CD14-positive monocyte (primary cell): ENCODE measurements around the gene TMEM272. TPM values are rescaled to one million over a fixed set of nuclear protein-coding genes. Genes with fewer than 3 reads are reported as not detected.

Source experiments
- DNase-seq, 3 donors: peaks; one replicate each; pipeline ENCODE4 v3.0.0-alpha.2; 2011 to 2022
- H2AFZ ChIP-seq: 2 replicates; pipeline ENCODE4 v1.6.0; 2012; ENCODE audit warnings: mild to moderate bottlenecking, low read depth, low read length, inconsistent platforms; ENCODE audit not compliant: insufficient read depth, poor library complexity, severe bottlenecking
- H3K27ac ChIP-seq, 2 donors: 1 replicate in 1 of 2; 2 replicates in 1 of 2; pipeline ENCODE4 v1.5.1; 2012 to 2013; ENCODE audit warnings: low read length in 2 of 2, control low read depth in 1 of 2, inconsistent platforms in 1 of 2, low read depth in 1 of 2, mild to moderate bottlenecking in 1 of 2
- H3K27me3 ChIP-seq, 2 donors: one replicate each; pipeline versions ENCODE4 v1.6.0 to v1.6.1; 2011 to 2013; ENCODE audit warnings: low read length in 2 of 2; ENCODE audit not compliant: control insufficient read depth in 2 of 2, insufficient read depth in 2 of 2
- H3K36me3 ChIP-seq, 2 donors: replicated peaks in 1 of 2; 1 replicate in 1 of 2; 2 replicates in 1 of 2; pipeline versions ENCODE4 v1.5.1 to v1.6.1; 2012 to 2013; ENCODE audit warnings: low read length in 2 of 2, control low read depth in 1 of 2, inconsistent platforms in 1 of 2, mild to moderate bottlenecking in 1 of 2; ENCODE audit not compliant: insufficient read depth in 2 of 2, control insufficient read depth in 1 of 2
- H3K4me1 ChIP-seq, 2 donors: 1 replicate in 1 of 2; 2 replicates in 1 of 2; pipeline versions ENCODE4 v1.5.1 to v1.6.1; 2012 to 2013; ENCODE audit warnings: low read length in 2 of 2, control low read depth in 1 of 2, inconsistent platforms in 1 of 2, mild to moderate bottlenecking in 1 of 2, moderate library complexity in 1 of 2; ENCODE audit not compliant: insufficient read depth in 2 of 2, control insufficient read depth in 1 of 2
- H3K4me2 ChIP-seq: replicated peaks from 2 replicates; pipeline ENCODE3; 2012; ENCODE audit warnings: low read length, moderate library complexity, mild to moderate bottlenecking; ENCODE audit not compliant: poor library complexity, severe bottlenecking; ENCODE audit errors: extremely low read depth
- H3K4me3 ChIP-seq, 3 experiments: fragments of 200-600 bp in 1 of 3; sonication (generic) in 1 of 3; replicated peaks in 1 of 3; 1 replicate in 2 of 3; 2 replicates in 1 of 3; pipeline ENCODE4 v1.5.1; 2011 to 2013; ENCODE audit warnings: low read length in 3 of 3, mild to moderate bottlenecking in 3 of 3, control low read depth in 2 of 3, low read depth in 2 of 3, inconsistent platforms in 1 of 3, moderate library complexity in 1 of 3
- H3K79me2 ChIP-seq: 2 replicates; pipeline ENCODE4 v1.6.0; 2012; ENCODE audit warnings: mild to moderate bottlenecking, control low read depth, inconsistent platforms, low read length, moderate library complexity; ENCODE audit not compliant: insufficient read depth
- H3K9ac ChIP-seq: 2 replicates; pipeline ENCODE4 v1.6.0; 2017; ENCODE audit warnings: low read length, mild to moderate bottlenecking; ENCODE audit not compliant: insufficient read depth, poor library complexity, severe bottlenecking
- H3K9me3 ChIP-seq, 2 donors: replicated peaks in 1 of 2; 1 replicate in 1 of 2; 2 replicates in 1 of 2; pipeline versions ENCODE4 v1.5.1 to v1.6.1; 2012 to 2013; ENCODE audit warnings: low read length in 2 of 2, control low read depth in 1 of 2; ENCODE audit not compliant: control insufficient read depth in 1 of 2, insufficient read depth in 1 of 2
- H4K20me1 ChIP-seq: 2 replicates; pipeline ENCODE4 v1.6.0; 2012; ENCODE audit warnings: mild to moderate bottlenecking, low read length, control low read depth, moderate library complexity; ENCODE audit not compliant: insufficient read depth
- H3K27ac Mint-ChIP-seq, 7 donors: one replicate each; pipeline ENCODE4 v1.8.0; 2020; ENCODE audit warnings: mild to moderate bottlenecking in 7 of 7, mixed read lengths in 7 of 7, moderate library complexity in 6 of 7, inconsistent platforms in 2 of 7
- H3K27me3 Mint-ChIP-seq, 3 donors: one replicate each; pipeline ENCODE4 v1.8.0; 2021 to 2022; ENCODE audit warnings: low read depth in 3 of 3, mild to moderate bottlenecking in 3 of 3, mixed read lengths in 3 of 3, moderate library complexity in 3 of 3, inconsistent platforms in 1 of 3
- H3K36me3 Mint-ChIP-seq, 2 donors: one replicate each; pipeline ENCODE4 v1.8.0; 2020; ENCODE audit warnings: mixed read lengths in 2 of 2, inconsistent platforms in 1 of 2, mild to moderate bottlenecking in 1 of 2
- H3K4me1 Mint-ChIP-seq: one replicate; pipeline ENCODE4 v1.8.0; 2020; ENCODE audit warnings: mild to moderate bottlenecking, mixed read lengths
- H3K4me3 Mint-ChIP-seq, 2 donors: one replicate each; pipeline ENCODE4 v1.8.0; 2020; ENCODE audit warnings: mild to moderate bottlenecking in 2 of 2, mixed read lengths in 2 of 2, moderate library complexity in 1 of 2
- H3K9me3 Mint-ChIP-seq, 7 donors: one replicate each; pipeline ENCODE4 v1.8.0; 2020 to 2022; ENCODE audit warnings: mixed read lengths in 7 of 7, mild to moderate bottlenecking in 6 of 7, moderate library complexity in 6 of 7, inconsistent platforms in 2 of 7
- CTCF ChIP-seq: fragments of 200-600 bp; IDR thresholded peaks from one replicate; pipeline ENCODE4 v1.8.0; 2022; ENCODE audit warnings: antibody characterized with exemption, mild to moderate bottlenecking
- WGBS: methylation state at CpG from one replicate; pipeline ENCODE4 v1.1.5; 2013; ENCODE audit warnings: missing lambda C conversion rate; ENCODE audit not compliant: insufficient coverage; 5-methylcytosine and 5-hydroxymethylcytosine counted together
- intact Hi-C, 2 donors: fragments of 100-400 bp; cut with micrococcal nuclease; formaldehyde crosslinking; loops; one replicate each; pipeline versions ENCODE4 v1.15.0 to v1.15.1; 2023
- polyA plus RNA-seq, 3 donors: library from polyadenylated mRNA; depleted of rRNA in 1 of 3; unstranded in 2 of 3; stranded (reverse) in 1 of 3; fragments of 300-500 nt in 2 of 3; fragments of >200 nt in 1 of 3; fragmentation: Illumina TruSeq in 2 of 3; gene quantifications; 1 replicate in 2 of 3; 2 replicates in 1 of 3; pipeline ENCODE4 v1.2.3, GENCODE V29; 2012 to 2021

Gene TMEM272
- polyA plus RNA-seq, 3 donors = 0.07 TPM; not detected in 2

DNA sequence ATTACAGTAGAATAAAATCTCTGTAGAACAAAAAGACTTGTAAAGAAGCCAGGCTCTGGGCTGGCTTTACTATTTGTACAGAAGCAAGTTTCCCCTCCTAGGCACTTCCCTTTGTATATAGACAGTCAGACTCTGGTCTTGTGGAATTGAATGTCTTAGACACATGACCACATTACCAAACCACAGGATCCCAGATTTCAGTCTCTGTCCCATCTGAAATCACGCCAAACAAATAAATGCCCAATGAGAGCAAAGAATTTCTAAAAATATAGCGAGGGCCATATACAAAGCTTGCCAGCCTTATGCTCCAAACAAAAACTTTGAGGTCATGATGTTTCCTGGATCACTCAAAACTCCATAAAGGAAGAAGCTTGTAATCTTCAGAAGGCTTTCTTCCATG, 40.7 kb upstream of the TMEM272 start:
- Mint-ChIP-seq H3K9me3 (peaks cover 10 to 16% (median 14%) of the 10 kb centered on the region in 7 donors), H3K27ac (no peak overlapping the region), H3K36me3 (no peaks in the 10 kb centered on the region), H3K27me3 (no peaks in the 10 kb centered on the region), H3K4me3 (no peak overlapping the region), H3K4me1 (no peaks in the 10 kb centered on the region)
- Histone ChIP-seq H3K36me3 (no peaks in the 10 kb centered on the region), H3K27ac (no peak overlapping the region), H4K20me1 (no peaks in the 10 kb centered on the region), H2AFZ (no peak overlapping the region), H3K79me2 (no peaks in the 10 kb centered on the region), H3K4me2 (no peak overlapping the region), H3K4me3 (no peak overlapping the region), H3K9me3 (peaks cover 8 to 14% of the 10 kb centered on the region in 2 donors), H3K4me1 (no peaks in the 10 kb centered on the region), H3K27me3 (no peaks in the 10 kb centered on the region), H3K9ac (no peak overlapping the region)
- TF ChIP-seq CTCF = no peak
- intact Hi-C loops = no loop called here
- no peak for DNase-seq
- 100% methylated on average over 1 of the region's 2 CpGs for WGBS

DNA sequence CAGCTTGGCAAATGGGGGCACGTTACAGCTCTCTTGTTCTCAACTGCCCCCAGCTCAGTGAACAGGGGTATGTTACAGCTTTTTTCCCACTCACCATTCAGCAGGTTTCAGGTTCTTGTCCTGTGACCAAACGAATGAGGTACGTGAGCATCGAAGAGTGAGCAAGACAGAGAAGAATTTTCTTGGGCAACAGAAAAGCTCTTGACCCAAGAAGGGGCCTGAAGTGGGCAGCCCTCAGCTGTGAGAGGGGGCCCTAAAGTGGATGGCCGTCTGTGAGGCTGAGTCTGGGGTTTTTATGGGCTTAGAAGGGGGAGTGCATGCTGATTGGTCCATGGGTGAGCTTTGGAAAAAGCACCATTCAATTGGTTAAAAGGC, 38.2 kb upstream of the TMEM272 start:
- Histone ChIP-seq H3K9ac (no peak overlapping the region), H3K36me3 (no peaks in the 10 kb centered on the region), H4K20me1 (no peaks in the 10 kb centered on the region), H3K4me3 (no peak overlapping the region), H2AFZ (no peak overlapping the region), H3K4me1 (no peaks in the 10 kb centered on the region), H3K79me2 (no peaks in the 10 kb centered on the region), H3K9me3 (peaks cover 8 to 14% of the 10 kb centered on the region in 2 donors), H3K4me2 (no peak overlapping the region), H3K27me3 (no peaks in the 10 kb centered on the region), H3K27ac (no peak overlapping the region)
- no peak for DNase-seq
- peaks cover 10 to 16% (median 14%) of the 10 kb centered on the region in 7 donors for H3K9me3 Mint-ChIP-seq
- no peaks in the 10 kb centered on the region for H3K27me3 Mint-ChIP-seq
- TF ChIP-seq CTCF = no peak
- no peaks in the 10 kb centered on the region for H3K4me1 Mint-ChIP-seq
- 42% methylated on average over 2 of the region's 5 CpGs for WGBS
- no peak overlapping the region for H3K4me3 Mint-ChIP-seq
- no peak overlapping the region for H3K27ac Mint-ChIP-seq
- no peaks in the 10 kb centered on the region for H3K36me3 Mint-ChIP-seq
- intact Hi-C loops = no loop called here
